ENCODE measurements around the gene ADRA2B. TPM values are rescaled to one million over a fixed set of nuclear protein-coding genes. Genes with fewer than 3 reads are reported as not detected.

The ADRA2B gene
- polyA plus RNA-seq, 1 donor (not counting 4 experiments of a cell fraction or from before 2014, with no cell fraction given): not detected

DNA sequence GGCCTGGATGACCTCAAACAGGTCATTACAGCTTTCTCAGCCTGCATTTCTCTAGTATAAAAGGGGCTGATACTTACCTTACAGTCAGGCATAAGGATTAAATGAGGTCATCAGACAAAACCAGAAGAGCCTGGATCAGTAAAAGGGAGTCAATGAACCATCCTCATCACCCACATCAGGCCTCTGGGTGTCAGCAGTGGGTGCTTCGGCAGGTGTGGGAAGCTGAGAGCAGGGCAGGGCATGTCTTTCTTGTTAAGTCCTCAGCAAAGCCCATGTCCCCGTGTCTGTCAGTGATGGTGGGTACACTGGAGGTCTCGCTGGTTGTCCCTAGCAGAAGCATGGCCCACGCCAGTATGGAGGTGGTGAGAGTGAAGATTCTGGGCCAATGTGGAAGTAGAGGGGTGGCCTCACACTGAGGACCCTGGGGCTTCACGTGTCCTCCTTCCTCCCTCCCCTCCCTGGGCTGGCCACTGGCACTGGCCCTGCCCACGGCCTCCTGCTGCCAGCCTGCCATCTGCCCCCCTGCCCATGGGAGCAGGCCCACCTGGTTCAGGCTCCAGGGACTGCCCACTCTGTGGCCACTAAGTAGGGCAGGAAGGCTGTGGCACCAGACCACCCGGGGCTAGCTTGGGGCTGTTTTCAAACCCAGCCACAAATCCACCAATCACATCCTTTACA lies 4.4 kb downstream of the ADRA2B start:
- Histone ChIP-seq H3K79me2 (ENCODE audit: control insufficient read depth, insufficient read depth, low read length) (no peaks in the 10 kb centered on the region), H4K20me1 (ENCODE audit: control insufficient read depth, extremely low read depth, insufficient read depth, low read length) (no peaks in the 10 kb centered on the region), H3K36me3 (ENCODE audit: control insufficient read depth in 2 of 2, extremely low read depth in 1 of 2, insufficient read depth in 2 of 2, low read length in 2 of 2) (no peaks in the 10 kb centered on the region), H3K4me3 (ENCODE audit: control insufficient read depth in 2 of 3, extremely low read depth in 1 of 3, insufficient read depth in 2 of 3, low read depth in 1 of 3, low read length in 3 of 3) (no peak overlapping the region), H3K27ac (ENCODE audit: control insufficient read depth, insufficient read depth, low read length) (no peak overlapping the region), H3K4me1 (ENCODE audit: control insufficient read depth, extremely low read depth, insufficient read depth, low read length) (no peaks in the 10 kb centered on the region), H3K9ac (ENCODE audit: control insufficient read depth, extremely low read depth, insufficient read depth, low read length) (no peak overlapping the region), H3K9me3 (ENCODE audit: control insufficient read depth, low read depth, low read length) (no peaks in the 10 kb centered on the region), H3K4me2 (ENCODE audit: control insufficient read depth, extremely low read depth, insufficient read depth, low read depth, low read length) (no peak overlapping the region), H3K9me1 (ENCODE audit: control insufficient read depth, extremely low read depth, insufficient read depth, low read length) (no peaks in the 10 kb centered on the region), H2AFZ (ENCODE audit: control insufficient read depth, low read length) (no peak overlapping the region), H3K27me3 (ENCODE audit: control insufficient read depth, extremely low read depth, insufficient read depth, low read length) (peaks cover 22% of the 10 kb centered on the region)
- TF ChIP-seq EZH2 (IDR thresholded peaks at IDR 0.05; ENCODE audit: low read length): no peak
- TF ChIP-seq, protein P1, sequence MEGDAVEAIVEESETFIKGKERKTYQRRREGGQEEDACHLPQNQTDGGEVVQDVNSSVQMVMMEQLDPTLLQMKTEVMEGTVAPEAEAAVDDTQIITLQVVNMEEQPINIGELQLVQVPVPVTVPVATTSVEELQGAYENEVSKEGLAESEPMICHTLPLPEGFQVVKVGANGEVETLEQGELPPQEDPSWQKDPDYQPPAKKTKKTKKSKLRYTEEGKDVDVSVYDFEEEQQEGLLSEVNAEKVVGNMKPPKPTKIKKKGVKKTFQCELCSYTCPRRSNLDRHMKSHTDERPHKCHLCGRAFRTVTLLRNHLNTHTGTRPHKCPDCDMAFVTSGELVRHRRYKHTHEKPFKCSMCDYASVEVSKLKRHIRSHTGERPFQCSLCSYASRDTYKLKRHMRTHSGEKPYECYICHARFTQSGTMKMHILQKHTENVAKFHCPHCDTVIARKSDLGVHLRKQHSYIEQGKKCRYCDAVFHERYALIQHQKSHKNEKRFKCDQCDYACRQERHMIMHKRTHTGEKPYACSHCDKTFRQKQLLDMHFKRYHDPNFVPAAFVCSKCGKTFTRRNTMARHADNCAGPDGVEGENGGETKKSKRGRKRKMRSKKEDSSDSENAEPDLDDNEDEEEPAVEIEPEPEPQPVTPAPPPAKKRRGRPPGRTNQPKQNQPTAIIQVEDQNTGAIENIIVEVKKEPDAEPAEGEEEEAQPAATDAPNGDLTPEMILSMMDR (optimal IDR thresholded peaks at IDR 0.05 in 1 of 3, IDR thresholded peaks at IDR 0.05 in 1 of 3, conservative IDR thresholded peaks at IDR 0.05 in 1 of 3; ENCODE audit: extremely low read depth in 1 of 3, insufficient read depth in 2 of 3, low read length in 3 of 3): peak in 2 of 3 experiments; percentile 8 to 15
- DNase-seq (ENCODE audit: low read depth, low spot score) (no peak), FAIRE-seq (no peak)
- dilution Hi-C loops (cut with MboI; ENCODE audit: extremely low pct_ligation_motif_present, low sequenced_read_pairs): no loop called here

DNA sequence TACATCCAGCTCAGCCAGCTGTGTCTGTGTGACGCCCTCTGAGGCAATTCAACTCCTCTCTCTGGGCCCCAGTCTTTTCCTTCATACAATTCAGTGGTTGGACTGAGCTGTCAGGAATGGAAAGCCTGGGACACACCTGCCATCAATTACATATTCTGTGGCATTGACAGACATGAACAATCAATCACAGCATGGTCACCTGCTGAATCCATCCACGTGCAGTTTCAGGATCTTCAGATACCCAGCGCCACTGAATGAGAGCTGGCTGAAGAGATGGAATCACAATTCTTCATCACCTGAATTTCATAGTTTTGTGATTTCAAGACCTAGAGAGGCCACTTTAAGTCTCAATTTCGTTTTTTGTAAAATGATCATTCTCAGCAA lies 5.1 kb downstream of the ADRA2B start:
- H2AFZ ChIP-seq (ENCODE audit: control insufficient read depth, low read length): no peak overlapping the region
- no peaks in the 10 kb centered on the region for H3K36me3 ChIP-seq (ENCODE audit: control insufficient read depth in 2 of 2, extremely low read depth in 1 of 2, insufficient read depth in 2 of 2, low read length in 2 of 2)
- FAIRE-seq (no peak), DNase-seq (ENCODE audit: low read depth, low spot score) (no peak)
- H3K9me1 ChIP-seq (ENCODE audit: control insufficient read depth, extremely low read depth, insufficient read depth, low read length): no peaks in the 10 kb centered on the region
- no peak overlapping the region for H3K27ac ChIP-seq (ENCODE audit: control insufficient read depth, insufficient read depth, low read length)
- H3K9me3 ChIP-seq (ENCODE audit: control insufficient read depth, low read depth, low read length): no peaks in the 10 kb centered on the region
- H3K4me2 ChIP-seq (ENCODE audit: control insufficient read depth, extremely low read depth, insufficient read depth, low read depth, low read length): no peak overlapping the region
- H3K4me3 ChIP-seq (ENCODE audit: control insufficient read depth in 2 of 3, extremely low read depth in 1 of 3, insufficient read depth in 2 of 3, low read depth in 1 of 3, low read length in 3 of 3): no peak overlapping the region
- no peaks in the 10 kb centered on the region for H3K79me2 ChIP-seq (ENCODE audit: control insufficient read depth, insufficient read depth, low read length)
- peaks cover 21% of the 10 kb centered on the region for H3K27me3 ChIP-seq (ENCODE audit: control insufficient read depth, extremely low read depth, insufficient read depth, low read length)
- dilution Hi-C loops (cut with MboI; ENCODE audit: extremely low pct_ligation_motif_present, low sequenced_read_pairs): no loop called here
- H3K9ac ChIP-seq (ENCODE audit: control insufficient read depth, extremely low read depth, insufficient read depth, low read length): no peak overlapping the region
- TF ChIP-seq EZH2 (IDR thresholded peaks at IDR 0.05; ENCODE audit: low read length): no peak
- TF ChIP-seq, protein P1 (optimal IDR thresholded peaks at IDR 0.05 in 1 of 3, IDR thresholded peaks at IDR 0.05 in 1 of 3, conservative IDR thresholded peaks at IDR 0.05 in 1 of 3; ENCODE audit: extremely low read depth in 1 of 3, insufficient read depth in 2 of 3, low read length in 3 of 3): no peak
- no peaks in the 10 kb centered on the region for H4K20me1 ChIP-seq (ENCODE audit: control insufficient read depth, extremely low read depth, insufficient read depth, low read length)
- H3K4me1 ChIP-seq (ENCODE audit: control insufficient read depth, extremely low read depth, insufficient read depth, low read length): no peaks in the 10 kb centered on the region
